Measurements from ENCODE around the gene SPAG16.

DNA sequence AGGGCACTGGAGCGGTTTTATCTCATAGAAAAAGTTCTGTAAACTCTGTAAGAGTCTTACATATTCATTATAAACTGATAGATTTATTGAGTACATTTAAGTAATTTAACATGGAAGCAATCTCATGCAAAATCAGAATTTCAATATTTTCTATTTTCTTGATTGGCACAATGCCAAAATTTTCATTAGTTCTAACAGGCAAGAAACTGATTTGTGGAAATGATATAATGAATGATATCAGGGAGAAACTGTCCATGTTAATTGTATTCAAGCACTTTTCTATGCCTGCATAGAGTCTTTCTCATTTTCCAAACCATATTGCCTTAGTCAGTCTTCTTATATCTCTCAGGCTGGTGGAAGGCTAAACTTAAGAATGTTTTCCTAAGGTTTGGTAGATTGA, 23.0 kb upstream of the SPAG16 start:
- TF ChIP-seq CTCF (IDR thresholded peaks at IDR 0.05) (no peak), POLR2A (IDR thresholded peaks at IDR 0.05) (no peak)
